GM23338 (cell line): ENCODE data around the gene HIVEP3. TPM values are rescaled to one million over a fixed set of nuclear protein-coding genes. Genes with fewer than 3 reads are reported as not detected.

Experiments
- EZH2 ChIP-seq: fragments of 200-600 bp; sonication (generic); IDR thresholded peaks from one replicate; pipeline ENCODE4 v1.8.0; 2017; ENCODE audit warnings: antibody characterized with exemption, mild to moderate bottlenecking, low read depth; ENCODE audit not compliant: unreplicated experiment
- JUNB ChIP-seq: IDR thresholded peaks from one replicate; pipeline ENCODE4 v1.6.1; 2016; ENCODE audit warnings: antibody characterized with exemption; ENCODE audit not compliant: unreplicated experiment
- STAT1 ChIP-seq: IDR thresholded peaks from one replicate; pipeline ENCODE4 v1.6.1; 2016; ENCODE audit warnings: antibody characterized with exemption; ENCODE audit not compliant: unreplicated experiment
- ZNF331 ChIP-seq: fragments of 250-450 bp; sonication (Bioruptor Pico); IDR thresholded peaks from 2 replicates; pipeline ENCODE4 v1.5.0; 2020; ENCODE audit warnings: low read depth, mild to moderate bottlenecking, moderate library complexity
- ZNF462 ChIP-seq: fragments of 250-450 bp; sonication (Bioruptor Pico); IDR thresholded peaks from 2 replicates; pipeline ENCODE4 v1.5.0; 2020; ENCODE audit warnings: mild to moderate bottlenecking, moderate library complexity
- polyA plus RNA-seq: library from polyadenylated mRNA; unstranded; fragments of >200 nt; fragmentation: Nextera tagmentation; extraction: Ambion mirVana; gene quantifications from 2 replicates; pipeline ENCODE4 v1.2.1, GENCODE V29; 2016
- total RNA-seq: library from RNA; depleted of rRNA; stranded (reverse); fragments of >200 nt; shearing (Covaris generic); gene quantifications from 2 replicates; pipeline ENCODE4 v1.2.3, GENCODE V29; 2014
- TF ChIP-seq, protein P1 (sequence below): IDR thresholded peaks from one replicate; pipeline ENCODE4 v1.6.1; 2018; ENCODE audit warnings: antibody characterized with exemption; ENCODE audit not compliant: unreplicated experiment

HIVEP3 gene
- total and polyA plus RNA-seq, 2 experiments from 2014 or later: 0.14 to 0.24 TPM

DNA sequence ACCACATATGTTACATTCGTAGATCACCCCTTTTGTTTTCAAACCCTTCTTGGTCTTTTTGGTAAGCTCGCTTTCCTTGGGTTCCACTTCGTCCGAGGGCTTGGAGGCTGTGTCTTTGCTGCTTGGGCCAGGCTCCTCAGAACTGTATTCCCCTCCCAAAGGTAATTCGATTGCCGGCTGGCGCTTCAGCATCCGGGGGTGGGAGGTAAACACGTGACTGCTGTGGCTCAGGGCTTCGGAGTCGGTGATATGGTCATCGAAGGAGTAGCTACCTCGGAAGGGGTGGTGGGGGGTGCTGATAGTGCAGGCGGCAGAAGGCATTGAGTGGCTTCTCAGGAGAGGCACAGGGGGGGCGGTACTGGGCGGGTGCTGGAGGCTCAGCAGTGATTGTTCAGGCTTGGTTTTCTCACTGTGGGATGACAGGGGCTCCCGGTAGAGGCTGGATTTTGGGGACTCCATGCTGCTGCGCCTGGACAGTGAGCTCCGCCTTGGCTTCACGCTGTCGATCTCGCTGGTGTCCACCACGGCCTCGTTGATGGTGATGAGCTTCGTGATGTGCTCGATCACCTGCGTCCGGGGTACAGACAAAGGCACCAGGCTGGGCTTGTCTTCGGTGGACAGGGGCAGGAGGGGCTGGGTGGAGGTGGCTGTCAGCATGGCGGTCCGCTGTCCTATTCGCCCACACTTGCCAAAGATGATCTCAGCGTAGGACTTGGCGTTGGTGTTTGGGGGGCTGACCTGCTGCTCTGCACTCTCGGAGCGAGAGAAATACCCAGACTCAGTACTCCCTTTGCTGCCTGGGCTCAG, 335.7 kb downstream of the HIVEP3 start (continued):
- TF ChIP-seq, protein P1, sequence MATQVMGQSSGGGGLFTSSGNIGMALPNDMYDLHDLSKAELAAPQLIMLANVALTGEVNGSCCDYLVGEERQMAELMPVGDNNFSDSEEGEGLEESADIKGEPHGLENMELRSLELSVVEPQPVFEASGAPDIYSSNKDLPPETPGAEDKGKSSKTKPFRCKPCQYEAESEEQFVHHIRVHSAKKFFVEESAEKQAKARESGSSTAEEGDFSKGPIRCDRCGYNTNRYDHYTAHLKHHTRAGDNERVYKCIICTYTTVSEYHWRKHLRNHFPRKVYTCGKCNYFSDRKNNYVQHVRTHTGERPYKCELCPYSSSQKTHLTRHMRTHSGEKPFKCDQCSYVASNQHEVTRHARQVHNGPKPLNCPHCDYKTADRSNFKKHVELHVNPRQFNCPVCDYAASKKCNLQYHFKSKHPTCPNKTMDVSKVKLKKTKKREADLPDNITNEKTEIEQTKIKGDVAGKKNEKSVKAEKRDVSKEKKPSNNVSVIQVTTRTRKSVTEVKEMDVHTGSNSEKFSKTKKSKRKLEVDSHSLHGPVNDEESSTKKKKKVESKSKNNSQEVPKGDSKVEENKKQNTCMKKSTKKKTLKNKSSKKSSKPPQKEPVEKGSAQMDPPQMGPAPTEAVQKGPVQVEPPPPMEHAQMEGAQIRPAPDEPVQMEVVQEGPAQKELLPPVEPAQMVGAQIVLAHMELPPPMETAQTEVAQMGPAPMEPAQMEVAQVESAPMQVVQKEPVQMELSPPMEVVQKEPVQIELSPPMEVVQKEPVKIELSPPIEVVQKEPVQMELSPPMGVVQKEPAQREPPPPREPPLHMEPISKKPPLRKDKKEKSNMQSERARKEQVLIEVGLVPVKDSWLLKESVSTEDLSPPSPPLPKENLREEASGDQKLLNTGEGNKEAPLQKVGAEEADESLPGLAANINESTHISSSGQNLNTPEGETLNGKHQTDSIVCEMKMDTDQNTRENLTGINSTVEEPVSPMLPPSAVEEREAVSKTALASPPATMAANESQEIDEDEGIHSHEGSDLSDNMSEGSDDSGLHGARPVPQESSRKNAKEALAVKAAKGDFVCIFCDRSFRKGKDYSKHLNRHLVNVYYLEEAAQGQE: no peak
- no peak for TF ChIP-seq ZNF462
- no peak for TF ChIP-seq ZNF331 (CRISPR knock-in tag)
- no peak for TF ChIP-seq STAT1
- no peak for TF ChIP-seq EZH2
- TF ChIP-seq JUNB: no peak
